Keratinocyte (primary cell): ENCODE measurements around the gene SLC23A2. TPM values are rescaled to one million over a fixed set of nuclear protein-coding genes. Genes with fewer than 3 reads are reported as not detected.

ENCODE experiments used
- DNase-seq: peaks from one replicate; pipeline ENCODE4 v3.0.0-alpha.2; 2011; ENCODE audit warnings: low read depth, missing footprints, low spot score
- FAIRE-seq: peaks from 2 replicates; lab custom pipeline; 2011; peaks lifted over from hg19 to GRCh38; lab: Jason Lieb, UNC
- H2AFZ ChIP-seq: 2 replicates; pipeline ENCODE4 v1.6.0; 2012; ENCODE audit warnings: low read length, control low read depth, inconsistent platforms; ENCODE audit not compliant: control insufficient read depth
- H3K27ac ChIP-seq: 2 replicates; pipeline ENCODE4 v1.5.1; 2011; ENCODE audit warnings: low read length; ENCODE audit not compliant: control insufficient read depth, insufficient read depth
- H3K27me3 ChIP-seq: 3 replicates; pipeline ENCODE4 v1.6.0; 2011; ENCODE audit warnings: low read length; ENCODE audit not compliant: control insufficient read depth, insufficient read depth; ENCODE audit errors: extremely low read depth
- H3K36me3 ChIP-seq, 2 experiments: 2 replicates in 1 of 2; 3 replicates in 1 of 2; pipeline ENCODE4 v1.5.1; 2011; ENCODE audit warnings: low read length in 2 of 2, mild to moderate bottlenecking in 1 of 2; ENCODE audit not compliant: control insufficient read depth in 2 of 2, insufficient read depth in 2 of 2; ENCODE audit errors: extremely low read depth in 1 of 2
- H3K4me1 ChIP-seq: 3 replicates; pipeline ENCODE4 v1.5.1; 2011; ENCODE audit warnings: low read length; ENCODE audit not compliant: control insufficient read depth, insufficient read depth; ENCODE audit errors: extremely low read depth
- H3K4me2 ChIP-seq: 3 replicates; pipeline ENCODE4 v1.6.0; 2011; ENCODE audit warnings: low read depth, low read length; ENCODE audit not compliant: control insufficient read depth, insufficient read depth; ENCODE audit errors: extremely low read depth
- H3K4me3 ChIP-seq, 3 experiments: fragments of 200-600 bp in 1 of 3; sonication (generic) in 1 of 3; 2 replicates in 2 of 3; 3 replicates in 1 of 3; pipeline ENCODE4 v1.5.1; 2011 to 2016; ENCODE audit warnings: low read length in 3 of 3, mild to moderate bottlenecking in 3 of 3, control low read depth in 2 of 3, inconsistent platforms in 1 of 3, low read depth in 1 of 3, mixed read lengths in 1 of 3, mixed run types in 1 of 3, moderate library complexity in 1 of 3; ENCODE audit not compliant: control insufficient read depth in 2 of 3, insufficient read depth in 2 of 3; ENCODE audit errors: extremely low read depth in 1 of 3
- H3K79me2 ChIP-seq: 2 replicates; pipeline ENCODE4 v1.6.0; 2012; ENCODE audit warnings: low read length; ENCODE audit not compliant: control insufficient read depth, insufficient read depth
- H3K9ac ChIP-seq: 3 replicates; pipeline ENCODE4 v1.6.0; 2011; ENCODE audit warnings: low read length; ENCODE audit not compliant: control insufficient read depth, insufficient read depth; ENCODE audit errors: extremely low read depth
- H3K9me1 ChIP-seq: 3 replicates; pipeline ENCODE4 v1.6.0; 2011; ENCODE audit warnings: low read length; ENCODE audit not compliant: control insufficient read depth, insufficient read depth; ENCODE audit errors: extremely low read depth
- H3K9me3 ChIP-seq: 2 replicates; pipeline ENCODE4 v1.5.1; 2012; ENCODE audit warnings: low read depth, low read length; ENCODE audit not compliant: control insufficient read depth
- H4K20me1 ChIP-seq: 3 replicates; pipeline ENCODE4 v1.6.0; 2011; ENCODE audit warnings: low read length; ENCODE audit not compliant: control insufficient read depth, insufficient read depth; ENCODE audit errors: extremely low read depth
- CTCF ChIP-seq, 3 experiments: IDR thresholded peaks in 1 of 3; conservative IDR thresholded peaks in 1 of 3; optimal IDR thresholded peaks in 1 of 3; 2 replicates in 2 of 3; 3 replicates in 1 of 3; pipeline versions ENCODE3 to v1.5.1; 2011; ENCODE audit warnings: low read length in 3 of 3, mild to moderate bottlenecking in 3 of 3, moderate library complexity in 2 of 3, control low read depth in 1 of 3, inconsistent platforms in 1 of 3; ENCODE audit not compliant: insufficient read depth in 2 of 3; ENCODE audit errors: extremely low read depth in 1 of 3
- EZH2 ChIP-seq: IDR thresholded peaks from one replicate; pipeline ENCODE4 v1.6.1; 2012; ENCODE audit warnings: inconsistent platforms, mild to moderate bottlenecking, low read length, moderate library complexity
- dilution Hi-C: fragments of 300-500 bp; cut with MboI; formaldehyde crosslinking; loops from one replicate; pipeline ENCODE4 v1.7.0; 2020; ENCODE audit warnings: low sequenced_read_pairs; ENCODE audit not compliant: extremely low pct_ligation_motif_present
- polyA plus RNA-seq, 5 experiments: library from polyadenylated mRNA; depleted of rRNA in 3 of 5; stranded (reverse) in 3 of 5; stranded (forward) in 1 of 5; unstranded in 1 of 5; fragments of >200 nt; gene quantifications; 1 replicate in 1 of 5; 2 replicates in 3 of 5; 3 replicates in 1 of 5; pipeline versions ENCODE4 v1.2.1 to v1.2.3, GENCODE V29; 2011 to 2012; ENCODE audit warnings: missing spikeins in 2 of 5, low read depth in 1 of 5, low replicate concordance in 1 of 5

Gene SLC23A2
- polyA plus RNA-seq, 1 donor (not counting 4 experiments of a cell fraction or from before 2014, with no cell fraction given), result 13.4 TPM

GRCh38 chr20:5045906-5046305 is 44.6 kb upstream of the SLC23A2 start:
- Histone ChIP-seq H3K4me2 (no peak overlapping the region), H3K9me3 (no peaks in the 10 kb centered on the region), H3K9ac (no peak overlapping the region), H3K27ac (no peak overlapping the region), H3K9me1 (no peaks in the 10 kb centered on the region), H3K4me3 (no peak overlapping the region), H3K4me1 (no peaks in the 10 kb centered on the region), H3K36me3 (no peaks in the 10 kb centered on the region), H2AFZ (no peak overlapping the region), H4K20me1 (no peaks in the 10 kb centered on the region), H3K27me3 (no peaks in the 10 kb centered on the region), H3K79me2 (no peaks in the 10 kb centered on the region)
- TF ChIP-seq CTCF (optimal IDR thresholded peaks at IDR 0.05 in 1 of 3, IDR thresholded peaks at IDR 0.05 in 1 of 3, conservative IDR thresholded peaks at IDR 0.05 in 1 of 3; ENCODE audit: extremely low read depth in 1 of 3, insufficient read depth in 2 of 3, low read length in 3 of 3), result no peak
- TF ChIP-seq EZH2, result no peak
- DNase-seq (no peak), FAIRE-seq (no peak)
- dilution Hi-C loops, result no loop called here

GRCh38 chr20:5044075-5044620 is 42.8 kb upstream of the SLC23A2 start:
- Histone ChIP-seq H3K27ac (no peak overlapping the region), H3K4me3 (no peak overlapping the region), H3K9me3 (no peaks in the 10 kb centered on the region), H3K27me3 (no peaks in the 10 kb centered on the region), H3K79me2 (no peaks in the 10 kb centered on the region), H3K9me1 (no peaks in the 10 kb centered on the region), H4K20me1 (no peaks in the 10 kb centered on the region), H3K36me3 (no peaks in the 10 kb centered on the region), H3K4me2 (no peak overlapping the region), H2AFZ (no peak overlapping the region), H3K4me1 (no peaks in the 10 kb centered on the region), H3K9ac (no peak overlapping the region)
- FAIRE-seq, result no peak
- DNase-seq, result no peak
- TF ChIP-seq CTCF (optimal IDR thresholded peaks at IDR 0.05 in 1 of 3, IDR thresholded peaks at IDR 0.05 in 1 of 3, conservative IDR thresholded peaks at IDR 0.05 in 1 of 3; ENCODE audit: extremely low read depth in 1 of 3, insufficient read depth in 2 of 3, low read length in 3 of 3), result no peak
- no peak for TF ChIP-seq EZH2
- dilution Hi-C loops, result no loop called here
